ENCODE measurements around the gene AKAP12.
"Not testable (repeated sequence)": the region's sequence is repeated elsewhere in the genome, so short reads cannot be mapped to it uniquely, and the experiment has no call there.

The AKAP12 gene

GRCh38 chr6:151379933-151380847, 140.4 kb downstream of the AKAP12 start:
- DNase-seq (ENCODE audit: low read depth), result no peak

- DNase-seq (ENCODE audit: low read depth), result no peak
These were observed 141.1 kb downstream of the AKAP12 start for GRCh38 chr6:151380848-151381205.

DNA sequence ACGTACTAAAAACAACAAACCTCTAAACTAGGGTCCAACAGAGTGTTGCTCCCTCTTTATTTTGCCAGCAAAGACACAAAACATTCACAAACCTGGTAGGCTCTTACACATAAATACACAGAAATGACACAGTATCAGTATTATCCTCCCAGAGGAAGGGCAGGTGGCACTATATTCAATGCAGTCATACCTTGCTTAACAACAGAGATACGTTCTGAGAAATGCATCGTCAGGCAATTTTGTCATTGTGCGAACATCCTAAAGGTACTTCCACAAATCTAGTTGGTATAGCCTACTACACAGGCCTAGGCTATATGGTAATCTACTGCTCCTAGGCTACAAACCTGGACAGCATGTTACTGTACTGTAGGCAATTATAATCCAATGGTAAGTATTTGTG, 142.0 kb downstream of the AKAP12 start:
- no peak for DNase-seq (ENCODE audit: low read depth)

- not testable (repeated sequence) for DNase-seq (ENCODE audit: low read depth)
These were observed 142.9 kb downstream of the AKAP12 start for GRCh38 chr6:151382631-151383030.

DNA sequence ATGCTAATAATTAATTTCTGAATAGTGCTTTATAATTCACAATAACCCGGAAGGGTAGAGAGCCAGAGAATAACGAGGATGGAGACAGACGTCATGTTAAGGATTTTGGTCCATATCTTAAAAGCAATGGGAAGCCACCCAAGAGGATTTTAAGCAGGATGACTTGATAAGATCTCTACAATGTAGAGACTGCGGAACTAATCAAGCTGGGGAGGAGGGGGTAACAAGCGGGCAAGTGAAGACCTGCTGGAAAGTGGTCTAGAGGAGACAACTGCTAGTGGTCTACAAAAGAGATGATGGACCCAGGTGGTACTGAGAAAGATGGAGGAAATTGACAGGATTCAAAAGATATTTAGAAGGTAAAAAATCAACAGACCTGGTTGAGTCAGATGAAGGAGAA, 144.4 kb downstream of the AKAP12 start:
- DNase-seq (ENCODE audit: low read depth), result no peak

- DNase-seq (ENCODE audit: low read depth), result no peak
These were observed 145.4 kb downstream of the AKAP12 start for GRCh38 chr6:151385177-151385576.

GRCh38 chr6:151387175-151387970, 147.6 kb downstream of the AKAP12 start:
- DNase-seq (ENCODE audit: low read depth), result no peak

GRCh38 chr6:151388236-151388635, 148.5 kb downstream of the AKAP12 start:
- DNase-seq (ENCODE audit: low read depth), result no peak

DNA sequence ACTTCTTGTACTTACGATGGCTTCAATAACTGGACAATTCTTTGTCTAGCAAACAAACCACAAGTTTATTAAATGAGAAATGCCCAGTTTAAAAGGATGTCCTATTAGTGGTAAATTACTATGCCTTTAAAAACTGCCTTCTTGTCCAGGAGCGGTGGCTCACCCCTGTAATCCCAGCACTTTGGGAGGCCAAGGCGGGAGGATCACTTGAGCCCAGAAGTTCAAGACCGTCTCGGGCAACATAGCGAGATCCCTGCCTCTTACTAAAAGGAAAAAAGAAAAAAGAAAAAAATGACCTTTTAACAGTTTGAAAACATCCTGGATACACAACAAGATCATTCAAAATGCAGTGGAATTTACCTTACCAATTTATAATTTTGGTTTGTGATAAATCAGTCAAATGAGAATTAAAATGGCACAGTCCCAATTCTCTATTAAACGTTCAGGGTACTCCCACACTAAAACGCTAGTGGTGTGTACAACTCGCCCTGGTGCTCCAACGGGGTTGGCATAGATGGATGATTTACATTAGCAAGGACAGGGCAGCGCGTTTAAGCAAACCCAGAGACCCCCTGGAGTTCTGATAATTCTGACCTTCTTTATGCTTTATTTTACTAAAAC, 149.3 kb downstream of the AKAP12 start:
- DNase-seq (ENCODE audit: low read depth), result no peak

- no peak for DNase-seq (ENCODE audit: low read depth)
These were observed 150.0 kb downstream of the AKAP12 start for GRCh38 chr6:151389618-151390275.

DNA sequence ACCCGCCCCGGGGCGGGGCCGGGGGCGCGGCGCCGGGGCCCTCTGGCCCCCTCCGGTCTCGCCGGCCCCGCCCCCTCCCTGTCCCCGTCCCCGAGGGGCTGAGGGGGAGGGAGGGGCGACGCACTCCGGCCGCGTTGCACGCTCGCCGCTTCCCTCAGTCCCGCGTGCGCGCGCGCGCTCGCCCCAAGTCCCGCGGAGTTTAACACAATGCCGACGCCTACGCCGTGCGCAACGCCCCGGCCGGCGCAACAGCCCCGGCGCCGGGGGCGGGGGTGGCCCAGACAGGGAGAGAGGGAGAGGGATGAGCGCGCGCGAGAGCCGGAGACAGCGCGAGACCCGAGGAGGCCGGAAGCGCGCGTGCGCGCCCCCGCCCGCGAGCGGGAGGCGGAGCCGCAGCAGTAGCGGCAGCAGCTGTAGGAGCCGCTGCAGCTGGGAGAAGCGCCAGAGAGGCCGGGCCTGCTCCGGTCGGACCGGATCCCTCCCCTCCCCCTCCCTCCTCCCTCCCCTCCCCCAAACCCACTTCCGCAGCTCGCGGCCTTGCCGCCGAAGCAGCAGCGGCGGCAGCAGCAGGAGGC, 150.6 kb downstream of the AKAP12 start:
- DNase-seq (ENCODE audit: low read depth), result peak; percentile 86

DNA sequence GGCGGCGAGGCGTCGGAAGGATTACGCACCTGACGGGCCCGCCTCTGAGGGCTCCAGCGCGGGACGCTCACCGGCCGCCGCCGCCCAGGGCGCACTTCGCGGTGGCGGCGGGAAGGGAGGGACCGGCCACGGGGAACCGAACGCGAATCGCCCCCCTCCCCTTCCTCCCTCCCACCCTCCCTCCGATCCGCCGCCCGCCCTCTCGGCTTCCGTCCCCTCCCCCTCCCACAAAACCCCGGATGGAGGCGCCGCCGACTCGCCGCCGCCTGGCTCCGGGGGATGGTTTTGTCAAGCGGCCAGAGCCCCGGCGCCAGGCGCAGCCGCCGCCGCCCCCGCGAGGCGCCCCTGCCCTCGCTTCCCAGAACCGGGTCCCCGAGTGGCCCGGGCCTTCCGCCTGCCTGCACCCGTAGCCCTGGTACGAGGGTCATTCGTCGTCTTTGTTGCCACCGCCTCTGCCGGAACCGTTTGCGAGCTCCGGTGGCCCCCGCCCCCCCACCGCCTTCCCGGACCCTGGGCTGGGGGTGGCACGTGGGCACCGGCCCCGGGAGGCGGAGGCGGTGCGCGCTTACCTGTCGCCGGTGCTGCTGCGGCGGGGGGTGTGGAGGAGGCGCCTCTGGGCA, 151.2 kb downstream of the AKAP12 start:
- DNase-seq (ENCODE audit: low read depth), result peak; percentile 57

DNA sequence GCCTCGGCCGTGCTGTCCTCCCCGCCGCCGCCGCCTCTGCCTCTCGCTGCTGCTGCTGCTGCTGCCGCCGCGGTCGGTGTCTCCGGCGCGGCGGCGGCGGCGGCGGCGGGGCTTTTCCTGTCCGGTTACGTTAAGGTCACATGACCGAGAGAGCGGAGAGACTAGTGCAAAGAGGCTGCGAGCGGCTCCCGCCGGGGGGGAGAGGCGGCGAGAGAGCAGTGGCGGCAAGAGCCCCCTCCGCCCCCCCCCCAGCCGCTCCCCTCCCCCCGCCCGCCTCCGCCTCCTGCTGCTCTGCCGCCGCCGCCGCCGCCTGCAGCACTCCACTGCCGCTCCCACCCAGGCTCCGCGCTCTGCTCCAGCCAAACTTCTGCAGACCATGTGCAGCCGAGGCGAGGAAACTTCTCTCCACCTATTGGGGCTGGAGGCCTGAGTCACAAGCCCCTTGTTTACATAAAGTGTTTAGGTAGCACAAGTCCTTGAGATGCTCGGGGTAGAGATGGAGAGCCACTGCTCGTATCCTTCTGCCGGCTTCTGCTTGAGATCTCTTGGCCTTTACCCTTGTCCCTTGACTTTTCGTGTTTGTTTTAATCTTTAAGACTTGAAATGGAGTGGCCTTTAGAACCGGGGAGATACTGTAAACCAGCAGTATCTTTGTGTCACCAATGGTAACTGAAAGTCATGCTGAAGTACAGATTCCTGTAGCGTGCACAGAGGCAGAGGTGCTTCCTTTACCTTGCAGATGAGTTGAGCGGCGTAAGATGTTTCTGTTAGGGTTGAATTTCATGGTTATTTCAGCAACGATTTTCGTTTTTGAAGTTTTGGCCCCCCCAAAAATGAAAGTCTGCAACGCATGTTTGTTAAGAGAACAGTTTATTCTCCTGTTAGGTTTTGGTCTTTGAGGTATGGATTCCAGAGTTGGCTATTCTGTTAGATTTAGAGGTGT, 152.0 kb downstream of the AKAP12 start, which contains the start of gene ZBTB2:
Gene ZBTB2, minus strand, starts transcription at position 89 of the 943 bp plus-strand sequence. CDS start 17,922 bp downstream, outside the sequence.
- DNase-seq (ENCODE audit: low read depth), result peak; percentile 29

DNA sequence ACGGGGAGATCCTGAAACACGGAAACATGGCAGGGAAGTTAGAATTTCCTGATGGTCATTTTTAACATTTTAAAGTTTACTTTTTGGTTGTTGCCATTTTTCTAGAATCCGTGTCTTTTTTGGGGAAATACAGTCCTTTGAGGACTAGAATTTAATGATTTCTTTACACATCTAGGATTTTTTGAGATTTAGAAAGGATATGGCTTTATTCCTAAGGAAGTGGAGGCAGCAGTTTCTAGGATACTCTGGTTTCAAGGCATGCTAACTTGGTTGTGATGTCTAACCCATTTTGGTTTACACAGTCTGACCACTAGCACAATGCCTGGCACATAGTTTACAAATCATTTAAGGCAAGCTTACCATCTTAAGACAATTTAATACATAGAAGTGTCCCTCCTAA, 152.7 kb downstream of the AKAP12 start:
- DNase-seq (ENCODE audit: low read depth), result no peak

DNA sequence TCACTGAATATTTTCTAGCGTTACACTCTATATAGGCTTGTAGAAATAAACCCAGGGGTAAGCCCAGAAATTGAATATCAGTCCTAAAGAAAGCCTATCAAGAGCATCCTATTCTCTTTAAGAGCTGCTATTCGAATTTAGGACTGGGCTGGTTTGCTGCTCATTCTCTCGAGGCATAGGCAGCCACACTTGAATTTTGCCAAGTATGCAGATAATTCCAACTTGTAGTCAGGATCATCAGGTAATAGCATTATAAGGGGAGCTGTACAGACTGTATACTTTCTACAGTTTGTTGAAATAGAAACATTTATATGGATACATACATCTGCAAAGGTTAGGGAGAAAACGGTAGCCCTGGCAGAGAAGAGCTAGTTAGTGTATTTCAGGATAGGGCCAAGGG, 153.6 kb downstream of the AKAP12 start:
- DNase-seq (ENCODE audit: low read depth), result no peak

- DNase-seq (ENCODE audit: low read depth), result no peak
These were observed 159.9 kb downstream of the AKAP12 start for GRCh38 chr6:151399679-151400078.

GRCh38 chr6:151400473-151400872, 160.7 kb downstream of the AKAP12 start:
- no peak for DNase-seq (ENCODE audit: low read depth)

DNA sequence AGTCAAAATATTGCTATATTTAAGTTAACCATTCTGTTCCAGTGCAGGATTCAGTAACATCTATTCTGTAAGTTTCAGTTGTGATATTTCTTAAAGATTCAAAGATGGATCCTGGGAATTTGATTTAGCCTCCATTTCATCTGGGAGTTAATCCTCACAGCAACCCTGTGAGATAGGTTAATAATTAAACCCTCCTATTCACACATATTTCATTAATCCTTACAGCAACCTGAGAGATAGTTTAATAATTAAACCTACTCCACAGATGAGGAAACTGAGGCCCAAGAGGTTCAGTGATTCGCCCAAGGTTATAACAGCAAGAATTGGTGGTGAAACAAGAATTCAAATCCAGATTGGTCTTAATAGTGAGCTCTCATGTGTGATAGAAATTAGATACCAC, 162.5 kb downstream of the AKAP12 start:
- no peak for DNase-seq (ENCODE audit: low read depth)

GRCh38 chr6:151403919-151404308, 164.1 kb downstream of the AKAP12 start:
- DNase-seq (ENCODE audit: low read depth), result no peak

All from stimulated activated CD8-positive, alpha-beta memory T cell treated with anti-CD3 and anti-CD28 coated beads, Interleukin-15, amount 100 ng/mL, for 1 hour (primary cell).